GM19438 (cell line): ENCODE results near the gene OCA2.
"Not testable (repeated sequence)": the region's sequence is repeated elsewhere in the genome, so short reads cannot be mapped to it uniquely, and the experiment has no call there.

Experiments
- ATAC-seq: cut with Tn5 transposase; IDR thresholded peaks from one replicate; pipeline ENCODE4 v1.9.1; 2021; ENCODE audit warnings: low read depth; ENCODE audit not compliant: unreplicated experiment

OCA2 gene

DNA sequence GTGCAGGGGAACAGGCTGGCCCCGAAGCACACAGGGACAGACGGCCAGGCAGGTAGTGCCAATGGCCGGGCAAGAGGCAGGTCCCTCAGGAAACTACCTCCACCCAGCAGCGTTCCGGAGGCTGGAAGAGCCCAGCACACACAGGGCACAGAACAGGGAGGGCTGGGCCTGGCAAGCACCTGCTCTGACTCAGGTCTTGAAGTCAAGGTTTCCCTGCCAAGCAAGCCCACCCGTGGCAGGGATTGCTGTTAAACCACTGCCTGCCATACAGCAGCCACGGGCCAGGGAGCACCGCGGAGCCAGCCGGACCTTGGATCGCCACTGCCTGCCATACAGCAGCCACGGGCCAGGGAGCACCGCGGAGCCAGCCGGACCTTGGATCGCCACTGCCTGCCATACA lies 22.5 kb upstream of the OCA2 start:
- ATAC-seq, result not testable (repeated sequence)

DNA sequence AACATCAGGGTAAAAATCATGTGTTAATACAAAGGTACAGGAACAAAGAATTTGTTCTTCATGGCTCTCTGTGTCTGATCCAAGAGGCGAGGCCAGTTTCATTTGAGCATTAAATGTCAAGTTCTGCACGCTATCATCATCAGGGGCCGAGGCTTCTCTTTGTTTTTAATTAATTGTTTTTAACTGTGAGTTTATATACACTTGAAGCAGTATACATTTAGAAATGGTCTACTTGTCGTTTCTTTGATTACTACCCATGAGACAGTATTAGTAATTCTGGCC lies 21.2 kb upstream of the OCA2 start:
- ATAC-seq, result no peak

DNA sequence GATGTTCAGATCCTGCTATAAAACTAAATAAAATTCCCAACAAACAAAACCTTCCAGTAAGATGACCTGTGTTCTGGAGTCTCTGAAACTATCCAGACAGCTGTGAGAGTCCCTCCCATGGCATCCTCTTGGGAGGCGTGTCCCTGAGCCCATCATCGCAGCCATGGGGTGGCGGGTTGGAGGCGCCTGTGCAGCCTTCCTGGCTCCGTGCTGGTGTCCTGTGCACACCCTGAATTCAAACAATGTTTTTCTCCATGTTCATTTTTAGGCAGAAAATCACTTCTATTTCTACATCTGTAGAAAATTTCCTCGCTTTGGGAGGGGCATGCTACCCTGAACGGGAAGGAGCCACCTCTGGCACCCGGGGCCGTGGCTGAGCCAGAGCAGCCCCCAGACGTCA lies 19.4 kb upstream of the OCA2 start:
- no peak for ATAC-seq

DNA sequence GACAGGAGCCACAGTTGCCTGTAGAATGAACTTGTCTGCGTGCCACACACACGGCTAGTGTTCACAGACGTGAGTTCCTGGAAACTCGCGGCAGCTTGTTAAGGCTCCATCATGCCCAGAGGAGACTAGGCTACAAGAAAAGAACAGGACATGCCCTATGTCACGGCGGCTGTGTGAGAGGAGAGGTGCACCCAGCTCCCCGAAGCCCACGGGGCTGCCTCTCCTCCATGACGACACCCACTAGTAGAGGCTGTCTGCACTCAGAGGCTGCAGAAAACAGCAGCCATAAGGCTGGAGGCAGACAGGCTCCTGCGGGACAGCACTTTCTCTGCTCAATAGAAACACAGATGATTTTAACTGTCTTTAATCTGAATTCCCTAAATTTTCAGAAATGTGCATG lies 19.0 kb upstream of the OCA2 start:
- no peak for ATAC-seq

DNA sequence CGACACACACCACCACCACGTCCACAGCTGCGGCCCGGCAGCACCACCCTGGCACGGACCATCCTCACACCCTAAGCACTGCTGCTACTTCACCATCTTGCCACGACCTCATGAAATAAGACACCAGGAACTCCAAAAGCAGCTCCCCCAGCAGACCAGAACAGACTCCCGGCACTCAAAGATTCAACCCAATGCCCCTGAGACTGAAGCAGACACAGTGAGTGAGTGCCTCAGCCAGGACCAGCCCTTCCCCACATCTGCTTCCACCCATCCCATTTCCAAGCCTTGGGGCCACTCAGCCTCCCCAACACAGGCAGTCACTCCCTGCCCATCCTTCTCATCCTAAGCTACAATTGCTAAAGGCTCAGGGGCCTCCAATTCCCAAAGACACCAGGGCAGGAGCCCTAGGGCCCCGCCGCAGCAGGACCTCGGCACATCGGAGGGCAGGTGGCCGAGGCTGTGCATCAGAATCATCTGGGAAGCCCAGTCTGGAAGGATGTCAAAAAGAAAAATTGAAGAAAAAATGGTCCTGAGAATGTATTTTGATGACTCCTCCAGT lies 18.4 kb upstream of the OCA2 start:
- ATAC-seq, result no peak

DNA sequence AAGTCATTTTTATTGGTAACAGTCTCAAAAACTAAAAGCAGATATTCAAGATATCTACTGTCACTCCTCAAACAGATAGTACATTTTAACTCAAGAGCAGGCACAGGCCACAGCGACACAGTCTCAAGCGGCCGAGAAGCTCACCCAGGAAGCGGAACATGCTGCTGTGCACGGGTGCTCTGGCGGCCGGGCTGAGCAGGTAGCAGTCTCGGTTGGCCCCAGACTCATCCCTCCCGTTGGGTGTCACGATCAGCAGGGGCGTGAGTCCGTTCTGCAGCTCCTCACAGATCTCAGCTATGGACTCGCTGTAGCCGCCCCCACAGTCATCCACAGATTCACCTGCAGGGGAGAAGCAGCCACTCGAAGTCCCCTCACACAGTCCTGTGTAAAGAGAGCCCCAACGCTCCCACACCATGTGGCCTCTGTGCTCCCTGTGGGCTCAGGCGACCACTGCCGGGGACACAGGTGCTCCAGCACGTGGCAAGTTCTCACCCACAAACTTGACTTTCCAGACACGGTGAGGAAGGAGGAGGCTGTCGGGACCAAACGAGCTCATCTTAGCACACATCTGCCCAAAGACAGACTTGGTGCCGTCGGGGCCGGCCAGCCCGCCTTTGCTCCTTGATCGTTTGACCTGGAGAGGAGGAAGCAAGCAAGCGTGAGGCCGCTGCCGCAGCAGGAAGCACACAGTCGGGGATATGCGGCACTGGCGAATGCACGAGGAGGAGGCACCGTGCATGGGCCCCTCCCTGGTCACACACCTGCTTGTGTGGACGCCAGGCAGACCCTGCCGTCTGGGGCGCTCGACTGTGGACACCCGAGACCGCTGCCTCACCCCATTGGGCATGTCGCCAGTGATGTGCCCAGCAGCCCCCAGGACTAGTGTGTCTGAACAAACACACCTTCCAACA lies 17.7 kb upstream of the OCA2 start:
- ATAC-seq, result no peak

DNA sequence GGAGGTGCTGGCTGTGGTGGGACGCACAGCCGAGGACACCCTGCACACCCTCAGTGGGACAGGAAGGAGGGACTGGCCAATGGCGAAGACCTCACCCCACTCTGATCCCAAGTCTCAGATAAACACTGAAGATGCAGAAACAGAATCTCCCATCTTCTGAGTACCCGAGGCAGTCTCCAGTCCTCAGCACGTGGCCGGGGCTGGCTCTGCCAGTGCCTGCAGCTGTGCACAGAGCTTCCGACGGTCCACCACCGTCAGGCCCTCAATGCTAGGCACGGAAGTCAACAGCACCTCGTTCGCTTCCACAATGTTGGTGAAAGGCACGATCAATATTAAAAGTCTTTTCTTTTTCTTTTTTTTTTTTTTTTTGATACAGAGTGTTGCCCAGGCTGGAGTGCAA lies 16.8 kb upstream of the OCA2 start:
- no peak for ATAC-seq

DNA sequence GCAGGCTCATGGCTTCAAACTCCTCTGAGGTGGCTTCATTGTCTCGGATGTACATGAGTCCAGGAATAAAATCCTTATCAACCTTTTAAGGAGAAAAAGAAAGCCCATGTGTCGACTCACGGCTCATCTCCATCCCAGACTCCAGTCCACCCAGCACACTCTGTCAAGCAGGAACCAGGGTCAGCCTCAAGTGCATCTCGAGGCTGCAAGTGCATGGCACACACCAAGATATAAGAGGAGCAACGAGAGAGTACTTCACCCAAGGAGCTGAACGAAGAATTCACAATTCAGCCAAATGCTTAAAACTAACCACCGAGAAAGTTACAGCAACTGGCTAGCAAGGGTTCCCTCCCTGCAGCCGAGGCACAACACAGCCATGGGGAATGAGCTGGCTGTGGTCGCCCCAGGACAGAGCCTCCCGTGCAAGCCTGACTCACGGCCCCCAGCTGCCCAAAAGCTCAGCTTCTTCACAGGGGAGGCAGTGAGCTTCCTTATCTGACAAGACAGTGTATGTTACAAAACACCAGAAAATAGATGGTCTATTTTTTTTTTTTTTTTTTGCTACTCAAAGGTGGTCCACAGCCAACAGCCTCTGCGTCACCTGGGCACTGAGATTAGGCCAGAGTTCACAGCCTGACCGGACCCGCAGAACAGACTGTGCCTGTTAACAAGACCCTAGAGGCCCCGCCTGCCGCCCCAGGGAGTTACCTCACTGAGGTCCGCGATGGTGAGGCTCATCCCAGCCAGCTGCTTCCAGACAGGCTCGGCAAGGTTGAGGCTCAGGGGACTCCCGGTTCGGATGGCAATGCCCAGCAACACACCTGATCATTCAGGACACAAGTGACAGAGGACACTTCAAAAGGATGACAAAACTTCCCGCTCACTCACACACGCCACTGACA lies 15.9 kb upstream of the OCA2 start:
- no peak for ATAC-seq

DNA sequence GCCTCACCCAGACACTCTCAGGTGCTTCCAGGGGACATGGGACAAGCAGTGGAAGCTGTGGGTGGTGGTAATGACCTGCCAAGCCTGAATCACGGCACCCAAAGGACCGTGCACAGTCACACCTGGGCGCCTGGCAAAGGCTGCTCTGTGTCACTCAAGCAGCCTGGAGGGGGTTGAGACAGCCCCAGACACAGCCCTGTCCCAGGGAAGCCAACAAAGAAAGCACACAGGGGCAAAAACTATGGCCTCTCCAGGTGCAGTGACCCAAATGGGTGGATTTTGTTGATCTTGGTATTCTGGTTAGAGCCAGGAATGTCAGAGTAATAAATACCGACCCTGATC lies 15.0 kb upstream of the OCA2 start:
- no peak for ATAC-seq

DNA sequence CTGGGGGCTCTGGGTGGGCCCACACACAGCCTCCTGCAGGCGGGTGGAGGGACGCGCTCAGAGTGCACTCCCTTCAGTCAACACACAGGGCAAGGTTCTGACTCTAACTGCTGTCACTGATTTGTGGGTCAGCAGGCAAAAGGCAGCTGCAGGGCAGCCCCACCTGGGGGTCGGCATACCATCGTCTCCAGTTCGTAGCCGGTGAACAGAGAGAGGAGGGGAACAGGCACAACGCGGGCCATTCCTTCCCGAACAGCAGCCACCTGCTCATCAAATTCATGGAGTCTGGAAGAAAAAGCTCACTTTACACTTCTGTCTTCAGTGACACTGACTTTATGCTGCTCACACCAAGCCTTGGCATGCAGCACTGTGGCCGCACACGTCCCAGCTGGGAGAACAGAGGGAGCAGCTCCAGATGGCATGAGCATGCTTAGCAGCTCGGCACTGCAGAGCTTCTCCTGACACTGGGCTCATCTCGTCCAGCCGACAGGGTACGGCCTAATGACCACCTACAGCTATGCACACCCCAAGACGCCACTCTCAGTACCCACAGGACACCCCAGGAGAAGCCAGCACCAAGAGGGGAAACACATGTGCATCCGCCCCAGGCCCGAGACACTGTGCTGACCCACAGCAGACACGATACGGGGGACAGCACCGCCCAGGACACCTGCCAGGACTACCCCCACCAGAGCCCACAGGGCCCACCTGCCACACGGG lies 14.4 kb upstream of the OCA2 start:
- no peak for ATAC-seq

DNA sequence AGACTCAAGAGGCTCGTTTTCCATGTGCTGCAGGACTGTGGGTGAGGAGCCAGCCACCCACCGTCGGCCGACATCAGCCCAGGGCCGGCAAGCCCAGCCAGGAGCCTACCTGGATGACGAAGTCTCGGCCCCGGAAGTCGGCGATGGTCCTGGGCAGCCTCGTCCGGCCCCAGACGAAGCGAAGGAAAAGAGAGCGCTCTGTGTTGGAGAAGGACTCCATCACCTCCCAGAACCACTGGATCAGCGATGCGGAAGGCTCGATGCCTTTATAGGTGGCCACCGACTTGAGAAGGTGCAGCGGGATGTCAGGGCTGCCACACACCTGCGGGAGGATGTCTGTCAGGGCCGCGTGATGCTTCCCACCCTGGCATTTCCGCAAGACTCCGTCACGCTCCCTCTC lies 13.8 kb upstream of the OCA2 start:
- ATAC-seq, result no peak

DNA sequence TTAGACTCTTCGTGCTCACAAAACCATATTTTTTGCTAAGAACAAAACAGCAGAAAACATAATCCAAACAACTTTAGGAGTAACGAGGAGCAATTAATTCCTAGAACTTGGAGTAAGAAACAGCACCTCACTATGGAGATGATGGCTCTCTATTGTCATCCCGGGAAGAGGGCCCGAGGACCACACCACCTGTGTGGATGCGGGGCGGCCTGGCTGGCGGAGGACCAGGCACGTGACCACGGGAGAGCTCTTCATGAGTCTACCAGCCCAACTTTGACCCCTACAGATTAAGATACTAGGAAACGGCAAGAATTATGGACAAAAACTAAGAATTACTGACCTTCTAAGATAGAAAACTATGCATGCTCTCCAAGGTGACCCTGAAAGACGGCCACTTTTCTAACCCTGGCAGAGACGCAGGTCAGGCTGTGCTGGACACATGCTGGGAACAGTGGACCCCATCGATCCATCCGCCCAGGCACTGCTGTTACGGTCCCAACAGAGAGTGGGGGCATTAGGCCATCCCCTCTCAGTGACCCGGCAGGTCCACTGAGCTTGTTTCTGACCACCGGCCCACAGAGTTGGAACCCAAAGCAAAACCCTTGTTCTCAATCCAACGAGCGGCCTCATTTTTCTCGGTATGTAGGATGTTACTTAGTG lies 13.1 kb upstream of the OCA2 start:
- ATAC-seq, result no peak

DNA sequence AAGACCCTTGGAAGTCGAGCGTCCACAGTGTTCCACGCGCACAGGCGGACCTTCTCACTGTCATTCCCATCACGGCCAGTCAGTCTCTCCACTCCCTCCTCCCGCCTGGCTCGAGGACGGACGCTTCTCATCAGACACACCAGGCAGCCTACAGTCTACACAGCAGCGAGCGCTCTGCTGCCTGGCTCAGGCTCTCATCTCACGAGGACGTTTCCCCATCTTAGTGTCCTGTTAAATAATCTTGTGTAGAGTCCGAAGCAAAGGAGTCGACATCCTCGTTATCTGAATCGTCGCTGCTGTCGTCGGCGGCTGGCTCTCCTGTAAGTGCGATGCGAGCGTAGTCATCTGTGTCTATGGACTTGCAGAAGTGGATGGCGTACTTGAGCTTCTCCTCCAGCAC lies 12.4 kb upstream of the OCA2 start:
- no peak for ATAC-seq

DNA sequence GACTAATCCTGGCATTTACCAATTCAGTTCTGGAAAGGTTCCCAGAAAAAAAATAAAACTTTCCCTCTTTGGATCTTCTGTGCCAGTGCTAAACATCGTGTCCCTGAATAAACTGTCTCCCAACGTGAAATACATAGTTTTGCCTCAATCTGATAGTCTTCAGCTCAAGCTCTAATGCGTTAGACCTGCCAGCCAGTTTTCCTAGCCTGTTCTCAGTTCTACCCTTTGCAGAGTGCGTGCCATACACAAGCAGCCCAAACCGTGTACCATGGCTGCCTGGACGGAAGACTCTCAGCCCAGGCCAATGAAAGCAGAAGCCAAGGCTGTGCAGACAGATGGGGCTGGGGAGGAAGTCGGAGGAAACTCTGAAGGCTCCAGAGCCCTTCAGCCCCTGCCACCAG lies 11.4 kb upstream of the OCA2 start:
- ATAC-seq, result no peak

DNA sequence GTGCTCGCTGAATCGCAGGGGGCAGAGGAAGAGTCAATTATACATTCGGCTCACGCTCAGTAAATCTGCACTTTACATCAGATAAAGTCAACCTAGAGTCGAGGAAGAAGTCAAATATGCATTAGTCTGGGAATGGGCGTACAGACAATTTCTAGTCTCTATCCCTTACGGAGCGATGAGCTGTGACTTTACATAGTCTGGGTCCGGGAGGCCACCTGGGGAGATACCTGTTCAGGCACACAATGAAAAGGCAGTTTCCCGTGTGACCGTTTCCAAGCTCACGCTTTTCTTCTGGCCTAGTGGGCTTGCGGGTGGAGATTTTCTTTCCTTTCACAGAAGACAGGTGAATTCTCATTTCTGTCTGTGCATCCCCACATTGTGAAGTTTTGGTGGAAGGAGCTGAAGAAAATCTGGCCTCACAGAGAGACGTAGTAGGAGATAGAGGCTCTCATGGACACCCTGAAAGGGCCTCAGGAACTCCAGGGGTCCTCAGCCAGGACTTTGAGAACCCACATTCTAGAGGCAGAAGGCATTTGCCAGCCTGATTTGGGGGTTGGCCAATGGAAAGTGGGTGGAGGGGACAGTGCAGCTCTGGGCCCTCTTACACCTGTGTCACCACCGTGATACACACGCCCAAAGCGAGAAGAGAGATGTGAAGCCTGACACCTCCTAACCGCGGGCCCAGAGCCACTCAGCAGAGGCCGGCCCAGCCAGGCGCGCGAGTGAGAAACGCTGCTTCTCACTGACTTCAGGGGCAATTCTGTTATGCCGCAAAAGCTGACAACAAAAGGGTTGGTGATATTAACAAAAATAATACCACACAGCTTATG lies 10.7 kb upstream of the OCA2 start:
- ATAC-seq, result no peak

DNA sequence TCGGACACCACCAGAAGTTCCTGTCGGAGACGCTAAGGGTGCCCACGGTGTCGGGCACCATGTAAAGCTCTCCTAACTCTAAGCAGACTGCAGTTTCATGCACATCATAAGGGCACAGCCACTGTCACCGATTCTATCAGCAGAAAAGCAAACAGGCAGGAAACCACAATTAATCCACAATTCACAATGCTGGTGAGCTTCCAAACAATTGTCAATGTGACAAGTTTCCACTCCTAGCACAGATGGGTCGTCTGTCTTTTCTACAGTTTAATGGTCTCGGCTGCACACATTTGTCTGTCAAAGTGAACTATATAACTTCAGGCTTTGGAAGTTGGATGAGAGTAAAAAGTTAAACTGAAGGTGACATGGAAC lies 8.8 kb upstream of the OCA2 start:
- ATAC-seq, result no peak

DNA sequence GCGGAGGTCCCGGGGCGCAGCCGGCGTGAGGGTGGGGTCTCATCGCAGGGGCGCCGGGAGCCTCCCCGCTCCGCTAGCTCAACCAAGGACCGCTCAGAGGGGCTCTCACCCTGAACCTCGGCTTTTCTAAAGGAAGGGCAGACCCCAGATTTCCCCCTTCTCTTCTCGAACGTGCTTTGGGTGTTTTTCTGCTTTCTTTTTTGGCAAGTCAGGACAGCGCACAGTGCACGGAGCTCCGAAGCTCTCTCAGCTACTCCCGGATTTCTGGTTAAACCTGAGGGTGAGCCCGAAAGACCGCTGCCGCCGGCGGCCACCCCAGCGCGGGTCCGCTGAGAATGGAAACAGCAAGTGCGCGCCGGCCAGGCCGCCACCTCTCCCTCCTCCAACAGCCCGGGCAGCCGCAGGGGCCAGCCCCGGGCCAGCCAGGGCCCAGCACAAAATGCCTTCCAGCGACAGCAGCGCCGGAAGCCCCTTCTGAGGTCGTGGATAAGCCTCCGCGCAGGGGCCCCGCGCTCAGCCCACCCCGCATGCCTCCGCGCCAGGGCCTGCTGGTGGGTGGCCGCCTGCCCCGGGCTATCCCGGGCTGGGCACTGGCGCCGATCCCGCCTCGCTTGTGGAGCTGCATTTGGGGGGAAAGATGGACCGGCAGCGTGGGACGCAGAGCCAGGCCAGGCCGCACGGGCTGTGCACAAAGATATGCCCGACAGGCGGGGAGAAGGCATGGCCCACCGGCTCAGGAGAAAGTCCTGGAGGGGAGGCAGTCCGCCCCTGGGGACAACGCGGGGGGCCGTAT lies 8.2 kb upstream of the OCA2 start:
- no peak for ATAC-seq

DNA sequence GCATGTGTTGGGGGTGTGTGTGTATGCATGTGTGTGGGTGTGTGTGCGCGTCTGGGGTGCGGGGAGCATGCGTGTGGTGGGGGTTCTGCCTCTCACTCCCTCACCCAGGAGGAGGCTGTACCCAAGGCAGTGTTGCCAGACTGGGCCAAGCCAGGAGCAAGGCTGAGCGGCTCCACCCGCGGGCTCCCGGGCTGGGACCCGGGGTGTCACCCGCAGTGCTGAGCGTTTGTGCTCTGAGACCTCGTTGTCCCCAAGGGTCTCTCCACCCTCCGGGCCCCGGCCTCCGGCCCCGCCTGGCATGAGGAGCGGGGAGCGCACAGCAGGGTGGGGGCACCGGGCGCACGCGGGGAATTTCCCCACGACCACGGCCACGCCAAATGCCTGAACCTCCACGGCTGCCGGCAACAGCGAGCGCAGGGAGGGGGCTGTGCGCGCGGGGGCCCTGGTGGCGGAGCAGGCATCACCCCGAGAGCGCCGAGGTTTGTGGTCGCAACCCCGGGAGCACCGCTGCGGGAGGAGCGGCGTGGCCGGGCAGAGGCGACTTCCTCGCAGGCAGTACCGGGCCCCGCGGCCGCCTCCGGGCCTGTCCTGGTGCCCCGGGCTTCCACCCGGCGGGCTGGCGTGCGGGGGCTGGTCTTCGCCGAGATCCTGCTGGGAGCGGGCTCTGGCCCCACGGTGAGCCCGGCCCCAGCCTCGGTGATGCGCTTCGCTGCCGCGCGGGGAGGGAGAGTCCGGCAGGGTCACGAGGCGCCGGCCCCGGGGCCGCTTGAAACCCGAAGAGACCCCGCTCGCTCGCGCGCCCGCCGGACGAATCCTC lies 7.4 kb upstream of the OCA2 start:
- ATAC-seq, result no peak
